ENCODE data around the gene EEF1A2. TPM values are rescaled to one million over a fixed set of nuclear protein-coding genes. Genes with fewer than 3 reads are reported as not detected.

EEF1A2 gene
- total RNA-seq = under 1 TPM in 1 of 2 donors, not detected in 1; 0.05 TPM
- polyA plus RNA-seq = under 1 TPM in 1 of 2 donors, not detected in 1; 0.12 TPM

DNA sequence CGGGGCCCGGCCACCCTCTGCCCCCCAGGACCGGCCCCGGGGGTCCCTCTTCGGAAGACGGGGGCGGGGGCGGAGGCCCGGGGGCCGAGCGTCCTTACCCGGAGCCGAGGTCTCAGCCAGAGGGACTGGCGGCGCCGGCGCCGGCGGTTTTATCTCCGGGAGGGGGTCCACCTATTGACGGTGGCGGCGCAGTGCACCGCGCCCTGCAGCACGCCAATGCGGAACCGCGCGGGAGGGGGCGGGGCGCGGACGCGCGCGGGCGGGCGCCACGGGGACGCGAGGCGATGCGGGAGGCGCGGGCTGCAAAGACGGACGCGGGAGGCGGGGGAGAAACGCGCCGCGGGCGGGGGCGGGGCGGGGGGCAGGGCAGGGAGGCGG, at the start of gene EEF1A2:
Gene EEF1A2, minus strand, starts transcription at position 124 of the 378 bp plus-strand sequence. CDS start 1,320 bp downstream, outside the sequence.
- H3K4me1 ChIP-seq (ENCODE audit: control insufficient read depth in 4 of 4, insufficient read depth in 4 of 4, low read length in 3 of 4) = peaks cover 3 to 15% (median 7%) of the 10 kb centered on the region in 4 donors
- H3K36me3 ChIP-seq (ENCODE audit: control insufficient read depth in 4 of 4, insufficient read depth in 3 of 4, low read depth in 1 of 4, low read length in 3 of 4) = no peaks in the 10 kb centered on the region
- no peak within 1 kb of the TSS for H3K9ac ChIP-seq (ENCODE audit: low read depth in 1 of 2, low read length in 2 of 2)
- no peak within 1 kb of the TSS for H3K27ac ChIP-seq (ENCODE audit: low read depth in 1 of 2, low read length in 2 of 2)
- H3K9me3 ChIP-seq (ENCODE audit: control insufficient read depth in 4 of 4, low read length in 3 of 4) = no peaks in the 10 kb centered on the region
- WGBS = 2% methylated on average over 58 of the region's 58 CpGs
- H3K4me3 ChIP-seq (ENCODE audit: low read depth in 1 of 3, low read length in 3 of 3) = peak within 1 kb of the TSS in 1 of 3 donors; percentile 45
- DNase-seq (ENCODE audit: low spot score) = no peak
- H3K27me3 ChIP-seq (ENCODE audit: control insufficient read depth in 4 of 4, insufficient read depth in 4 of 4, low read length in 3 of 4) = peaks cover 0 to 9% (median under 1%) of the 10 kb centered on the region in 4 donors
- TF ChIP-seq HNF4A (conservative IDR thresholded peaks at IDR 0.05) (no peak), GABPA (IDR thresholded peaks at IDR 0.05 in 1 of 2, conservative IDR thresholded peaks at IDR 0.05 in 1 of 2) (no peak), JUND (IDR thresholded peaks at IDR 0.05) (no peak), HNF4G (IDR thresholded peaks at IDR 0.05) (no peak), EGR1 (IDR thresholded peaks at IDR 0.05; ENCODE audit: low read depth in 2 of 2) (no peak), RAD21 (IDR thresholded peaks at IDR 0.05) (no peak), NR2F2 (IDR thresholded peaks at IDR 0.05) (no peak), SP1 (IDR thresholded peaks at IDR 0.05) (no peak), MAX (IDR thresholded peaks at IDR 0.05) (no peak)
- TF ChIP-seq, protein P1, sequence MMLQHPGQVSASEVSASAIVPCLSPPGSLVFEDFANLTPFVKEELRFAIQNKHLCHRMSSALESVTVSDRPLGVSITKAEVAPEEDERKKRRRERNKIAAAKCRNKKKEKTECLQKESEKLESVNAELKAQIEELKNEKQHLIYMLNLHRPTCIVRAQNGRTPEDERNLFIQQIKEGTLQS (IDR thresholded peaks at IDR 0.05) = no peak

DNA sequence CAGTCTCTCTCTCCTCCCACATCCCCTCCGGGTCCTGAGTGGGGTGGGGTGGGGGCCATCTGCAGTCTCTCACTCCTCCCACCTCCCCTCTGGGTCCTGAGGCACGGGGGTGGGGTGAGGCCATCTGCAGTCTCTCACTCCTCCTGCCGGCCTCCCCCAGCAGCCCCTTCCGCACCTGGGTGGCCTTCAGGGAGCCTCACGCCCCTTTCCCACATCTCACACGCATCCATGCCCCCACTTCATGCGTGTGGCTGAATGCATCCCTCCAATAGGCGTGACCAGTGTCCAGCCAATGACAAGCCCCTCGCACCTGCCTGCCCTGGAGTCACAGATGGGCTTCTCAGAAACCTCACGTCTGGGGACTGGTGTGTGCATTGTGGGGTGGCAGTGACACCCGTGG, 49.7 kb upstream of the EEF1A2 start:
- peaks cover 0 to 1% (median 0%) of the 10 kb centered on the region in 4 donors for H3K9me3 ChIP-seq (ENCODE audit: control insufficient read depth in 4 of 4, low read length in 3 of 4)
- peaks cover 0 to 1% (median 0%) of the 10 kb centered on the region in 4 donors for H3K4me1 ChIP-seq (ENCODE audit: control insufficient read depth in 4 of 4, insufficient read depth in 4 of 4, low read length in 3 of 4)
- H3K9ac ChIP-seq (ENCODE audit: low read depth in 1 of 2, low read length in 2 of 2) = no peak overlapping the region
- no peaks in the 10 kb centered on the region for H3K36me3 ChIP-seq (ENCODE audit: control insufficient read depth in 4 of 4, insufficient read depth in 3 of 4, low read depth in 1 of 4, low read length in 3 of 4)
- WGBS = 54% methylated on average over 11 of the region's 11 CpGs
- no peak for DNase-seq (ENCODE audit: low spot score)
- H3K4me3 ChIP-seq (ENCODE audit: low read depth in 1 of 3, low read length in 3 of 3) = no peak overlapping the region
- TF ChIP-seq YY1 (IDR thresholded peaks at IDR 0.05) = no peak
- peaks cover 0 to 2% (median 0%) of the 10 kb centered on the region in 4 donors for H3K27me3 ChIP-seq (ENCODE audit: control insufficient read depth in 4 of 4, insufficient read depth in 4 of 4, low read length in 3 of 4)
- no peak overlapping the region for H3K27ac ChIP-seq (ENCODE audit: low read depth in 1 of 2, low read length in 2 of 2)

DNA sequence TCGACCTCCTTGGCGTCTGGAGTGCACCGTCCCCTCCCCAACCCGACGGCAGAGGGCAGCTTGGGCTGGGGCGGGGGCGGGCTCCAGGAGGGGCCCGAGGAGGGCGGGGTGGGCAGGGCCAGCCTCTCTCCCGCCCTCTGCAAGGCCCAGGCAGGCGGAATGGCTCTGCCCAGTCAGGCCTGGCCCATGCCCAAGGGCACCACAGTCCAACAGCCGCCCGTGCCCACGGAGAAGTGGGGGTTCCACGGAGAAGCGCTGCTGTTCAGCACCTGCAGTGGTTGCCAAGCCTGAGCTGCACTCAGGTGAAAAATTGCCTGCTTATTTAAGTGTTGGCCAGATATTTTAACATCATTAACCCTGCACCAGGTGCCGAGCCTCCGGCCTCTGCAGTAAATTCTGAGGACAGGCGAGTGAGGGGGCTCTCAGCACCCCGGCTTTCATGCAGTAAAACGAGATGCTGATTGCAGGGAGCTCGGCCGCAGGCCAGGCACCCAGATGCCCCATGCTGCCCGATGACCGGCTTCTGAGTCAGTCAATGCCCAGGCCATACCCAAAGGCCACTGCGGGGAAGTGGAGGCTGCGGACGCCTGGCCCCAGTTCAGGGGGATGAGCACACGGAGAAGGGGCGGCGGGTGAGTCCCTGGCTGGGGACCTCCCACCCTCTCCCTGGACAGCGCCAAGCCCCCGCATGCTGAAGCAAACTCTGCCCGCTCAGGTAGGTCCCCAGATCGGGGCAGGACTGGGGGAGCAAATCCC, 49.0 kb upstream of the EEF1A2 start, which contains the start of gene SRMS:
Gene SRMS, minus strand, starts transcription at position 25 of the 756 bp plus-strand sequence. CDS start 286 bp downstream, outside the sequence.
- WGBS = 53% methylated on average over 35 of the region's 35 CpGs
- DNase-seq (ENCODE audit: low spot score) = no peak
- peaks cover 0 to 2% (median 0%) of the 10 kb centered on the region in 4 donors for H3K27me3 ChIP-seq (ENCODE audit: control insufficient read depth in 4 of 4, insufficient read depth in 4 of 4, low read length in 3 of 4)
- no peak within 1 kb of the TSS for H3K27ac ChIP-seq (ENCODE audit: low read depth in 1 of 2, low read length in 2 of 2)
- no peaks in the 10 kb centered on the region for H3K4me1 ChIP-seq (ENCODE audit: control insufficient read depth in 4 of 4, insufficient read depth in 4 of 4, low read length in 3 of 4)
- H3K4me3 ChIP-seq (ENCODE audit: low read depth in 1 of 3, low read length in 3 of 3) = no peak within 1 kb of the TSS
- H3K9ac ChIP-seq (ENCODE audit: low read depth in 1 of 2, low read length in 2 of 2) = no peak within 1 kb of the TSS
- H3K9me3 ChIP-seq (ENCODE audit: control insufficient read depth in 4 of 4, low read length in 3 of 4) = no peaks in the 10 kb centered on the region
- TF ChIP-seq GABPA (IDR thresholded peaks at IDR 0.05 in 1 of 2, conservative IDR thresholded peaks at IDR 0.05 in 1 of 2) (no peak), JUND (IDR thresholded peaks at IDR 0.05) (no peak), SP1 (IDR thresholded peaks at IDR 0.05) (no peak), YY1 (IDR thresholded peaks at IDR 0.05) (no peak), HNF4G (IDR thresholded peaks at IDR 0.05) (no peak), EGR1 (IDR thresholded peaks at IDR 0.05; ENCODE audit: low read depth in 2 of 2) (no peak), ZBTB33 (IDR thresholded peaks at IDR 0.05) (no peak), RXRA (IDR thresholded peaks at IDR 0.05) (no peak), RAD21 (IDR thresholded peaks at IDR 0.05) (no peak), FOXA1 (IDR thresholded peaks at IDR 0.05) (no peak), HNF4A (conservative IDR thresholded peaks at IDR 0.05) (no peak), TAF1 (conservative IDR thresholded peaks at IDR 0.05) (no peak), MAX (IDR thresholded peaks at IDR 0.05) (no peak), REST (IDR thresholded peaks at IDR 0.05) (no peak)
- TF ChIP-seq, protein P1 (IDR thresholded peaks at IDR 0.05) = no peak
- TF ChIP-seq, protein P2, sequence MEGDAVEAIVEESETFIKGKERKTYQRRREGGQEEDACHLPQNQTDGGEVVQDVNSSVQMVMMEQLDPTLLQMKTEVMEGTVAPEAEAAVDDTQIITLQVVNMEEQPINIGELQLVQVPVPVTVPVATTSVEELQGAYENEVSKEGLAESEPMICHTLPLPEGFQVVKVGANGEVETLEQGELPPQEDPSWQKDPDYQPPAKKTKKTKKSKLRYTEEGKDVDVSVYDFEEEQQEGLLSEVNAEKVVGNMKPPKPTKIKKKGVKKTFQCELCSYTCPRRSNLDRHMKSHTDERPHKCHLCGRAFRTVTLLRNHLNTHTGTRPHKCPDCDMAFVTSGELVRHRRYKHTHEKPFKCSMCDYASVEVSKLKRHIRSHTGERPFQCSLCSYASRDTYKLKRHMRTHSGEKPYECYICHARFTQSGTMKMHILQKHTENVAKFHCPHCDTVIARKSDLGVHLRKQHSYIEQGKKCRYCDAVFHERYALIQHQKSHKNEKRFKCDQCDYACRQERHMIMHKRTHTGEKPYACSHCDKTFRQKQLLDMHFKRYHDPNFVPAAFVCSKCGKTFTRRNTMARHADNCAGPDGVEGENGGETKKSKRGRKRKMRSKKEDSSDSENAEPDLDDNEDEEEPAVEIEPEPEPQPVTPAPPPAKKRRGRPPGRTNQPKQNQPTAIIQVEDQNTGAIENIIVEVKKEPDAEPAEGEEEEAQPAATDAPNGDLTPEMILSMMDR (IDR thresholded peaks at IDR 0.05; ENCODE audit: low read depth, low read length, missing input control) = no peak
- no peaks in the 10 kb centered on the region for H3K36me3 ChIP-seq (ENCODE audit: control insufficient read depth in 4 of 4, insufficient read depth in 3 of 4, low read depth in 1 of 4, low read length in 3 of 4)
